GM19324 (cell line): Measurements from ENCODE around the gene CCDC57.
"Not testable (repeated sequence)": the region's sequence is repeated elsewhere in the genome, so short reads cannot be mapped to it uniquely, and the experiment has no call there.

Source experiments
- ATAC-seq: cut with Tn5 transposase; IDR thresholded peaks from one replicate; pipeline ENCODE4 v1.9.1; 2021; ENCODE audit warnings: mild to moderate bottlenecking, moderate library complexity; ENCODE audit not compliant: unreplicated experiment, low FRiP score

Gene CCDC57

DNA sequence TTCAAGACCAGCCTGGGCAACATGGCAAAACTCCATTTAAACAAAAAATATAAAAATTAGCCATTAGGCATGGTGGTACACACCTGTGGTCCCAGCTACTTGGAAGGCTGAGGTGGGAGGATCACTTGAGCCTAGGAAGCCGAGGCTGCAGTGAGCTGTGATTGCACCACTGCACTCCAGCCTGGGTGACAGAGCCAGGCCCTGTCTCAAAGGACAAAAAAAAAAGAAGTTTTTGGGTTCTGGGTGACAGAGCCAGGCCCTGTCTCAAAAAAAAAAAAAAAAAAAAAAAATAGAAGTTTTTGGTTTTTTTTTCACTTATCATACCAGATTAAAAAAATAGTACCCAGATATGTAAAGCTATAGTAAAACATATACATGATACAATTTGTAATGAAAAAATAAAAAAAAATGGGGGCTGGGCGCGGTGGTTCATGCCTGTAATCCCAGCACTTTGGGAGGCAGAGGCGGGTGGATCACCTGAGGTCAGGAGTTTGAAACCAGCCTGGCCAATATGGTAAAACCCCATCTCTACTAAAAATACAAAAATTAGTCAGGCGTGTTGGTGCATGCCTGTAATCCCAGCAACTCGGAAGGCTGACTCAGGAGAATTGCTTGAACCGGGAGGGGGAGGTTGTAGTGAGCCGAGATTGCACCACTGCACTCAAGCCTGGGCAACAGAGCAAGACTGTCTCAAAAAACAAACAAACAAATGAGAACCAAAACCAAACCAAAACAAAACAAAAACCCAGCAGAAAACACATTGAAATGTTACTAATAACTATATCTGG is 79.3 kb downstream of the CCDC57 start:
- not testable (repeated sequence) for ATAC-seq

GRCh38 chr17:82129095-82129494 is 83.5 kb downstream of the CCDC57 start:
- ATAC-seq: no peak

GRCh38 chr17:82128287-82128686 is 84.4 kb downstream of the CCDC57 start:
- ATAC-seq: no peak

GRCh38 chr17:82127704-82128103 is 84.9 kb downstream of the CCDC57 start:
- ATAC-seq: no peak

- no peak for ATAC-seq
Observed at GRCh38 chr17:82127315-82127595, 85.4 kb downstream of the CCDC57 start.

DNA sequence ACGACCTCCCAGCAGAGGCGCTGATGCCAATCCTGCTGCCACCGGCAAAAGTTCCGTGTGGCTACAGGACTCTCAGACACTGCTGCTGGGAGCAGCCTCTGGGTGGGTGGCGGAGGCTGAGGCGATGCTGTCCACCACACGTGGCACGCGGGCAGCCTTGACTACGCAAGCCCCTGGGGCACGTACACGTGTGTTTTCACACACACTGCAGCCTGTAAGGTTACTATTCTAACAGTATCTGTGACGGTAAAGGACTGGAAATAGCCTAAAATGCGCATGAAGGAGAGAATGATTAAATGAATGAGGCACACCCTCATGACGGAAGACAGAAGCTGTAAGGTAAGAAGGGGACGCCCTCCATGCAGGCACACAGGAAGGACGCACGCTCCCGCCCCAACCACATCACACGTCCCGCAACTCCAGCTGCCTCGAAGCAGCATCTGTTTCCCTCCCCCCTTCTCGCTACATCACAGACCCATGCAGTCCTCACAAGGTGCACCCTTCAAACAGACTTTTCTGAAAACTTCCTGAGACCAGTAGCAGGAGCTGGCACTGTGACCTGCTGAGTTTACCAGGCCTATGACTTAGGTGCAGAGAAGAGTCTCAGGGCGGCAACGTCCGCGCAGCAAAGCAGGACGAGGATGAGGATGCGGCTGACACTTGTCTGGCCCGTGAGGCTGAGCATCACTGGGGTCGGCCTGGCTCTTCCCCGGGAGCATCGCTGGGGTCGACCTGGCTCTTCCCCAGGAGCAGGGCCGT is 85.9 kb downstream of the CCDC57 start:
- ATAC-seq: no peak

DNA sequence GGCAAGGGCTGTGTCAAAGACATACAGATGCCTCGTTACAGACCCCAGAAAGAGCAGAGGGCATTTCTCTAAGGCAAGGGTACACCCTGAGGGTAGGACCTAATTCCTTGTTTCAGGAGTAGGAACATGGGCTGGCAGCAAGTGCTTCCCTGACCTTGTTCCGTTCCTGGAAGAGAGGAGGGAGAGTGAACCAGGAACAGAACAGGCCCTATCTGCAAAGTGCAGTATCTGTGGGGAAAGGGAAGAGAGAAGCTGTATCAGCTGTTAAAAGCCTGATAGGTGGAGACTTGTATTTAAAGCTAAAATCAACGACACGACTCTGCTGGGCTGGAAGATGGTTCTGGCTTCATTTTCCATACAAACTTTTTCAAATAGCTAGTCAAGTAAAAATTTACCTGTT is 88.5 kb downstream of the CCDC57 start:
- ATAC-seq: no peak

DNA sequence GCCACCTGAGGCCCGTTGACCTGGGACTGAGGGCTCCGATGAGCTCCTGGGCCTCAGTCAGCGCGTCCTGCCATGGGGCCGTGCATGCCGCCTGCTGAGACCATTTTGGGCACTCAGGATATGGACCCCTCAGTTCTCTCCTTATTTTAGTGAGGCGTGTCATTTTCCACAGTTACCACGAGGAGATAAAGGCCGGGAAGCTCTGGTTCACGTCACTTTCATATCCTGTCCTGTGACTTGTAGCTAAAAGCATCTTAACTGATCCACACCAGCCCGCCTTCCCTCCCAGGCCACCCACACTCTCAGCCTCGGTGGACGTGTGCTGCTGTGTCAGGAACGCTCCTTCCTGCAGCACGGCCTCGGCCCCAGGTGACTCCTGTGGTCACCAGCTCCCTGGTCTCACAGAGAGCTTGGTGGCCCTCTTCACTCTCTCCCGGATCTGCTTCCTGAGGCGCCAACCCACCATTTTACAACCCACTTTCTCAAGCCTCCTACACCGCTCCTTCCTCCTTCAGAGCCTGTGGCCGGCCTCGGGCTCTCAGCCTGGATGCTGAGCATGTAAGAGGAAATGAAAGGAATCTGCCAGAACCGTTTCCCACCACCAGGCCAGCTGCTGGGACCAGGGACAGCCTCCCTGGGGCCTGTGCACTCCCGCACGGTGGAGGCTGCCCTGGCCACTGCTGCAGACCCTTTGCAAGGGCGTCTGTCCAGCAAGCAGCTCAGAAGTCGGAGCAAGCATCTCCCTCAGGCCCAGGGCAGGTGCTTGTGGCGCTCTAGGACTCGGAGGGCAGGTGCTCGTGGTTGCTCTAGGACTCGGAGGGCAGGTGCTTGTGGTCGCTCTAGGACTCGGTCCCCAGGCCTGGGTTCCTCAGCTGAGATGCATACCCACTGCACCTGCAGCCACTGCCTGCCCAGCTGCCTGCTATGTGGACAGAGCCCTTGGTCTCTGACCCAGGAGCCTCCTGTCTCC is 90.7 kb downstream of the CCDC57 start:
- no peak for ATAC-seq

GRCh38 chr17:82121246-82121645 is 91.4 kb downstream of the CCDC57 start:
- no peak for ATAC-seq

- ATAC-seq: no peak
Observed at GRCh38 chr17:82120148-82120547, 92.5 kb downstream of the CCDC57 start.

DNA sequence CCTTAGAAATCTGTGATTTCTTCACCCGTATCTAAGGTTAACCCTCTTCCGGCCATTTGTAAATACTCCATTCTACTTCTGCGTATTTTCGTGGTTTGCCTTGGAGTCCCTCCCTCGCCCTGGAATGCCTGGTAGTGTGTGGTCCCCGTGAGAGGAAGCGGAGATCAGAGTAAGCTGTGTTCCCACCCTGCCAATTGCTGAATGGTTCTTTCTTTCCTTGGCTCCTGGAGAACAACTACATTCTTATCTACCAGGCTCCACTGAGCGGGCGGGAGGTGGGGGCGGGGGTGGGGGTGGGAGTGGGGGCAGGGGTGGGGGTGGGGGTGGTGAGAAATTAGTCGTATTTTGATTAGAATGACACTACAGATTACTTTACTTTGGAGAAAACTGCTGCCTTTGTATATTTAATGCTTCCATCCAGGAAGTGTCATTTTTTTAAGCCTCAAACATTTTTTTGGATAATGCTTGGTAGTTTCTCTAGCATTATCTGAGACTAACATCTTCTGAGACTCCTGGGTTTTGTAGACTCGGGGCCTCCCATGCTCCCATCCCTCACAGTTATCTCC is 93.7 kb downstream of the CCDC57 start:
- no peak for ATAC-seq

- no peak for ATAC-seq
Observed at GRCh38 chr17:82118168-82118814, 94.4 kb downstream of the CCDC57 start.

DNA sequence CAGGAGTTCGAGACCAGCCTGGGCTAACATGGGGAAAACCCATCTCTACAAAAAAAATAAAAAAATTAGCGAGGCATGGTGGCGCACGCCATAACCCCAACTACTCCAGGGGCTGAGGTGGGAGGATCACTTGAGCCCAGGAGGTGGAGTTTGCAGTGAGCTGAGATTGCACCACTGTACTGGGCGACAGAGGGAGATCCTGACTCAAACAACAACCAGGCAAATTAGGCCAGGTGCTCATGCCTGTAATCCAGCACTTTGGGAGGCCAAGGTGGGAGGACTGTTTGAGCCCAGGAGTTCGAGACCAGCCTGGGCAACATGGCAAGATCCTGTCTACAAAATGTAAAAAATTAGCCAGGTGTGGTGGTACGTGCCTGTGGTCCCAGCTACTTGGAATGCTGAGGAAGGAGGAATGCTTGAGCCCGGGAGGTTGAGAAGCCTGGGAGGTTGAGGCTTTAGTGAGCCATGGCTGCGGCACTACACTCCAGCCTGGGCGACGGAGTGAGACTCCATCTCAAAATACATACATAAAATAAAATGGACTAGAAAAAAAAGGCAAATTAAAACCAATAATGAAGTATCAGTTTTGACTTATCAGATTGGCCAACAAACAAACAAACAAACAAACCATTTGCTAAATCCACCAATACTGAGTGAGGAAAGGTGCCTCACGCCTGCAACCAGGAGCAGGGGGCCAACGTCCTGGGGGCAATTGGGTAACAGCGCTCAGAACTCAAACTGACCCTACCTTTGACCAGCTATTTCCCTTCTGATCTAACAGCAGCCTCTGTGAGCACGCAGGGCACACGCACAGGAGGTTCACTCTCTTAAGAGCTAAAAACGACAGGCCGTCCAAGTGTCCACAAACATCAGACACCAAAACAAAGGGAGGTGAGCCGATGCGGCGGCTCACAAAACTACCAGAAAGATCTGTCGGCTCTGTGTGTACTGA is 95.2 kb downstream of the CCDC57 start:
- no peak for ATAC-seq

DNA sequence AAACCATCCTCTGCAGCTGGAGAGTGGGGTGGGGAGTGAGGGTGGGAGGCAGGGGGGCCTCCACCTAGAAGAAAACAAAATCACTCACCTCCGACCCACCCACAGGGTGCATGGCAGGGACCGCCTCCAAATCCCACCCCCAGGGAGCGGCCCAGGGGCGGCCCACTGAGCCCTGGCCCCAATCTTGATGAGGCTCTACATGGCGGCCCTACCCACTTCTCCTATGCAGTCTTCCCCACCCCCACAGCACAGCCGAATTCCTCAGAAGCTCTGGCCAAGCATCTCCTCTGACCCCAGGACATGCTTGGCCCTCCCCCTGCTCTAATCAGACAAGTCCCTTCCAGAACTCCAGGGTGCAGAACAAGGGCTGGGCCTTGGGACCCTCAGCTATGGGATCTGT is 96.4 kb downstream of the CCDC57 start:
- ATAC-seq: no peak

- no peak for ATAC-seq
Observed at GRCh38 chr17:82114872-82115271, 97.8 kb downstream of the CCDC57 start.

DNA sequence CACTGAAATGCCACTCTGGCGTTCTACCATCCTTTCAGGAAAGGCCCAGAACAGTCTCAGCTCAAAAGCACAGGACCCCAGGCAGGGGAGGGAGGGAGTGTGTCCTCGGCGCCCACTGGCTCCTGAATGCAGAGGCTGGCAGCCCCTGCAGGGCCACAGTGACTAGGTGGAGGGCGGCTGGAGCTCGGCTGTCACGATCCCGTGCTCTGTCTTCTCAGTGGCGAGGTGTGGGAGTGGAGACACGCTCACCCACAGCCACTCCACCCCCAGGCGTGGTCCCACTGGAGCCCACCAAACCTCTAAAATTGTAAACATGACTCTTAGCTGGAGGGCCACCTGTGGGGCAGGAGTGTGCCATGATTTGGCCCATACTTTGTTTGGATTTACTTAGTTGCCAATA is 98.2 kb downstream of the CCDC57 start:
- ATAC-seq: no peak

GRCh38 chr17:82113941-82114340 is 98.7 kb downstream of the CCDC57 start:
- no peak for ATAC-seq

GRCh38 chr17:82113422-82113821 is 99.2 kb downstream of the CCDC57 start:
- no peak for ATAC-seq

DNA sequence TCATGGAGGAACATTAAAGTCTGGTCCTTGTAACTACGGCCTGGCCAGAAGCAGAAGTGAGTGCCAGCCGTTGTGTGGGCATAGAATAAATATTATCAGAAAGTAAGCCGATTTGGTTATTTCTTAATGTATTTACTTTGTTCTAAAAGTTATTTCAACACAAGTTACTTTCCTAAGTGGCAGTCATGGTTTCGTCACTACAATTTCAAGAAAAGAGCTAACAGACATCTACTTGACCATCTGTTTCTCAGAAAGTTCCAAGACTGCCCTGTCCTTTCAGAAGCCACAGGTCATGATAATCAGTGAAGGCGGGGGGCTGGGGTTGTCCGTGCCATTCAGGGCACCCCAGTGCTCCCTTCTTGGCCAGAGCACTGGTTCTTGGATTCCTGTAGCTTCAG is 99.7 kb downstream of the CCDC57 start:
- ATAC-seq: no peak
